ENCODE measurements around the gene KCNT1. TPM values are rescaled to one million over a fixed set of nuclear protein-coding genes. Genes with fewer than 3 reads are reported as not detected.

KCNT1 gene
- total and polyA plus RNA-seq, 8 donors: 0.05 to 1.1 (median 0.11) TPM

DNA sequence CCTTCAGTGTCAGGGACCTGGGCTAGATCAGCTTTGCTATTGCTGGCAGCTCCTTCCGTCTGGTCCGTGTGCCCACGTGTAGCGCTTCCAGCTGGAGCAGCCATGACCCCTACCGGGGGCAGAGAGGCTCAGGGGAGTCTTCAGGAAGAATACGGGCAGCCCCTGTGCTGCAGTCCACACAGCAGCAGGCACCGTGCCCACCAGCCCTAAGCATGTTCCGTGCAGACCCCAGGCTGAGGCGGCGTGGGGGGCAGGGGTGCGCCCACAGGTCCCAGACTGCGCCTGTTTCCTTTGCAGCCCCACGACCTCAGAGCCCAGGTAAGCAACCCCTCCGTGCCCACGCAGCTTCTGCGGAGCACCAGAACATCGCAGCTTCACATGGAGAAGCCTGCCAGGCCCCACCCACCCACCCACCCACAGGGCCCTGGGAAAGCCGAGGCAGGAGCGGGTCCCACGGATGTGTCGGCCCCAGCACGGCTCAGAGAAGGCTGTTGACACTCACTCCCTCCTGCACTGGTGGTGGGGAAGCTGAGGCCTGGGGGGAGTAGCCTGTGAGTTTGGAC lies 83.1 kb downstream of the KCNT1 start:
- Histone ChIP-seq H3K36me3 (no peaks in the 10 kb centered on the region), H3K27ac (no peak overlapping the region), H3K27me3 (no peaks in the 10 kb centered on the region), H3K9me3 (no peaks in the 10 kb centered on the region), H3K4me1 (no peaks in the 10 kb centered on the region), H3K4me3 (no peak overlapping the region)
- 59 to 71% methylated on average over 18 to 22 of the region's 22 CpGs for WGBS, 2 donors
- intact Hi-C loops (cut with DNase I): no loop called here
- TF ChIP-seq, protein P1, sequence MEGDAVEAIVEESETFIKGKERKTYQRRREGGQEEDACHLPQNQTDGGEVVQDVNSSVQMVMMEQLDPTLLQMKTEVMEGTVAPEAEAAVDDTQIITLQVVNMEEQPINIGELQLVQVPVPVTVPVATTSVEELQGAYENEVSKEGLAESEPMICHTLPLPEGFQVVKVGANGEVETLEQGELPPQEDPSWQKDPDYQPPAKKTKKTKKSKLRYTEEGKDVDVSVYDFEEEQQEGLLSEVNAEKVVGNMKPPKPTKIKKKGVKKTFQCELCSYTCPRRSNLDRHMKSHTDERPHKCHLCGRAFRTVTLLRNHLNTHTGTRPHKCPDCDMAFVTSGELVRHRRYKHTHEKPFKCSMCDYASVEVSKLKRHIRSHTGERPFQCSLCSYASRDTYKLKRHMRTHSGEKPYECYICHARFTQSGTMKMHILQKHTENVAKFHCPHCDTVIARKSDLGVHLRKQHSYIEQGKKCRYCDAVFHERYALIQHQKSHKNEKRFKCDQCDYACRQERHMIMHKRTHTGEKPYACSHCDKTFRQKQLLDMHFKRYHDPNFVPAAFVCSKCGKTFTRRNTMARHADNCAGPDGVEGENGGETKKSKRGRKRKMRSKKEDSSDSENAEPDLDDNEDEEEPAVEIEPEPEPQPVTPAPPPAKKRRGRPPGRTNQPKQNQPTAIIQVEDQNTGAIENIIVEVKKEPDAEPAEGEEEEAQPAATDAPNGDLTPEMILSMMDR (IDR thresholded peaks at IDR 0.05): no peak
- FAIRE-seq (no peak), ATAC-seq (no peak), DNase-seq (peak in 1 of 6 donors; percentile 44)

DNA sequence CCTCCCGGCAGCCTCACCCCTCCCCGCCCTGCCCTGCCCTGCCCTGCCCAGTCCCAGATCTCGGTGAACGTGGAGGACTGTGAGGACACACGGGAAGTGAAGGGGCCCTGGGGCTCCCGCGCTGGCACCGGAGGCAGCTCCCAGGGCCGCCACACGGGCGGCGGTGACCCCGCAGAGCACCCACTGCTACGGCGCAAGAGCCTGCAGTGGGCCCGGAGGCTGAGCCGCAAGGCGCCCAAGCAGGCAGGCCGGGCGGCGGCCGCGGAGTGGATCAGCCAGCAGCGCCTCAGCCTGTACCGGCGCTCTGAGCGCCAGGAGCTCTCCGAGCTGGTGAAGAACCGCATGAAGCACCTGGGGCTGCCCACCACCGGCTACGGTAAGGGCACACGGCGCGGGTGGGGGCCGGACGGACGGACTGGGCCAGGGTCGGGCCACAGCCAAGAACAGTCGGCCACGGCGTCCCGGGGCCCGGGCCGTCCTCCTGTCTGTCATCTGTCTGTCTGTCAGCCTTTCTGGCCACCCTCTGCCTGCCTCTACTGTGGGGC lies 84.2 kb downstream of the KCNT1 start:
- Histone ChIP-seq H3K27ac (no peak overlapping the region), H3K9me3 (no peaks in the 10 kb centered on the region), H3K4me3 (no peak overlapping the region), H3K27me3 (no peaks in the 10 kb centered on the region), H3K4me1 (no peaks in the 10 kb centered on the region), H3K36me3 (no peaks in the 10 kb centered on the region)
- 65 to 78% methylated on average over 42 to 44 of the region's 44 CpGs for WGBS, 2 donors
- ATAC-seq (no peak), FAIRE-seq (no peak), DNase-seq (no peak)
- TF ChIP-seq, protein P1 (IDR thresholded peaks at IDR 0.05): no peak
- intact Hi-C loops (cut with DNase I): no loop called here

DNA sequence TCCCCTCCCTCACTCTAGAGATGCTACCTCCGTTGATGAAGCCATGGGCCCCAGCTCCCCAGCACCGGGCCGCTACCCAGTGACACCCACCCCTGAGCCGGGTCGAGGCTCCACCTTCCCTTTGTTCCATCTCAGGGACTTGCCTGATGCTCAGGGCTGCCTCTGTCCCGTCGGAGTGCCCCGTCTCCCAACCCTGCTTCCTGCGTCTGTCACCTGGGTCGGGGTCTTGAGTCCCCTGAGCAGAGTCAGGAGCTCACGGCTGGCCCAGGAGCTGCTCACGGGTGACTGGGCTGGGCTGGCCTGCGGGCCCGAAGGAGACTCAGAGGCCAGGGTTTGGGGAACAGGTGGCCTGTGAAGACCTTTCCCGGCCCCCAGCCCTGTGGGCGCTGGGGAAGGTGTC lies 85.3 kb downstream of the KCNT1 start:
- no peak overlapping the region for H3K27ac ChIP-seq
- intact Hi-C loops (cut with DNase I): no loop called here
- FAIRE-seq: no peak
- no peak for ATAC-seq
- DNase-seq: peak in 1 of 6 donors; percentile 50
- H3K36me3 ChIP-seq: no peaks in the 10 kb centered on the region
- 43 to 54% methylated on average over 16 of the region's 16 CpGs for WGBS, 2 donors
- no peak overlapping the region for H3K4me3 ChIP-seq
- TF ChIP-seq, protein P1 (IDR thresholded peaks at IDR 0.05): no peak
- H3K9me3 ChIP-seq: no peaks in the 10 kb centered on the region
- H3K27me3 ChIP-seq: no peaks in the 10 kb centered on the region
- no peaks in the 10 kb centered on the region for H3K4me1 ChIP-seq

DNA sequence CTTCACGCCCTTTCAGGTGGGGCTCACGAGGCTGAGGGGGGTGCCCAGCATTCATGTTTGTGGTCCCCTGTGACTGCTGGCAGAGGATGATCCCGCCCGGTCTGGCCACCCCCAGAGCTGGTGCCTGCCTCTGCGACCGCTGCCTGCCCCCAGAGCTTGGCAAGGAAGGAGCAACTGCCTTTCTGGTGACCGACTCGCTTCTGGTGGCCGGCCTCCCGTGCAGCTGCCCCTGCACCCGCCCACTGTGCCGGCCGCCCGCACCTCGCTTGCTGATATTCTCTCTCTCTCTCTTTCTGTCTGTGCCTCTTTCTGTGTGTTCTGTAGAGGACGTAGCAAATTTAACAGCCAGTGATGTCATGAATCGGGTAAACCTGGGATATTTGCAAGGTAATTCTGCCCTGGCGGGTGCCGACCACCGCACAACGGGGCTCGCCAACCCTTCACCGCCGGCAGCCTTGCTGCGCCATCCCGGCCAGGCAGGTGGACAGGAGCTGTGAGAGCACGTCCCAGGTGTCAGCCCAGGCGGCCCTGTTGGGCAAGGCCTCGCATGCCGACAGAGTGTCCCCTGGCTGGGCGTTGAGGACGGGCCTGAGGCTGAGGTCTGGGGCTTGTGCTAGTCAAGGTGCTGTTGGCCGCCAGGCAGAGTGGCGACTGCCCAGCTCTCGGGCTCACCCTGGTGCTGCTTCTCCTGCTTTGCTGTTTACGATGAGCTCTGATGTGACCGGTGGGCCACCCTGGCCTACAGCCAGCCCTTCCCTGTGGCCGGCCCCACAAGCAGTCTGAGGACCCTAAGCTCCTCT lies 86.0 kb downstream of the KCNT1 start:
- no peaks in the 10 kb centered on the region for H3K9me3 ChIP-seq
- TF ChIP-seq, protein P1 (IDR thresholded peaks at IDR 0.05): no peak
- ATAC-seq: no peak
- H3K27me3 ChIP-seq: no peaks in the 10 kb centered on the region
- no peaks in the 10 kb centered on the region for H3K36me3 ChIP-seq
- intact Hi-C loops (cut with DNase I): no loop called here
- no peak overlapping the region for H3K27ac ChIP-seq
- no peak for FAIRE-seq
- H3K4me1 ChIP-seq: no peaks in the 10 kb centered on the region
- peak in 1 of 6 donors; percentile 63 for DNase-seq
- no peak overlapping the region for H3K4me3 ChIP-seq
- WGBS, 2 donors: 57 to 72% methylated on average over 38 of the region's 38 CpGs

All from pancreas (tissue), 10 donors.